Measurements from ENCODE around the gene ECHDC1.

Gene ECHDC1

GRCh38 chr6:127301199-127301700 lies 42.2 kb downstream of the ECHDC1 start:
- Histone ChIP-seq H3K27me3 (replicated peaks in 2 of 5; ENCODE audit: control insufficient read depth in 4 of 5, insufficient read depth in 5 of 5, low read length in 4 of 5) (no peaks in the 10 kb centered on the region), H3K9me3 (ENCODE audit: control extremely low read depth in 1 of 5, control insufficient read depth in 4 of 5, insufficient read depth in 2 of 5, low read depth in 1 of 5, low read length in 4 of 5) (peaks cover 0 to 2% (median 0%) of the 10 kb centered on the region in 5 experiments), H3K27ac (ENCODE audit: insufficient read depth in 1 of 2, low read depth in 1 of 2, low read length in 2 of 2, poor library complexity in 1 of 2, severe bottlenecking in 2 of 2) (no peak overlapping the region), H3K4me3 (ENCODE audit: control insufficient read depth in 1 of 7, extremely low read depth in 1 of 7, insufficient read depth in 4 of 7, low read depth in 2 of 7, low read length in 6 of 7) (no peak overlapping the region), H3K4me1 (ENCODE audit: control extremely low read depth in 1 of 4, control insufficient read depth in 4 of 4, insufficient read depth in 4 of 4, low read length in 3 of 4) (no peaks in the 10 kb centered on the region), H3K36me3 (ENCODE audit: control insufficient read depth in 4 of 4, insufficient read depth in 4 of 4, low read length in 3 of 4) (peaks cover 2 to 14% (median 5%) of the 10 kb centered on the region in 4 experiments)
- POLR2A ChIA-PET = no interaction called here
- WGBS (ENCODE audit: insufficient coverage) = 34% methylated on average over 2 of the region's 6 CpGs
- CTCF ChIA-PET = interaction anchor here (1.0 to 2.3 kb wide), 8 partner anchors 9 to 238 kb away, joined by 3 to 9 read pairs (median 4); no protein-coding TSS in a partner anchor
- DNase-seq = peak in 1 of 3 donors; percentile 2

DNA sequence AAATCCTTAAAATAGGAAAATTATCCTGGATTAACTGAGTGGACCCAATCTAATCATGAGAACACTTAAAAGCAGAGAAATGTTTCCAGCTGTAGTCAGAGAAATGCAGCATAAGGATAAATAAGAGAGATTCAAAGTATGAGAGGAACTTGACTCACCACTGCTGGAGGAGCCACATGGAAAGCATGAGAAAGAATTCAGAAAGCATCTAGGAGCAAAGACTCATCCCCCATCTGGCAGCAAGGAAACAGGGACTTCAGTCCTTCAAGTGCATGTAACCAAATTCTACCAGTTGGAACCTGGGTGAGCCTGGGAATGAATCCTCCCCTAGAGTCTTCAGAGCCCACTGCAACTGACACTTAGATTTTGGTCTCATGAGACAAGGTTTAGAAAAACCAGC lies 43.0 kb downstream of the ECHDC1 start:
- no peak overlapping the region for H3K27ac ChIP-seq (ENCODE audit: insufficient read depth in 1 of 2, low read depth in 1 of 2, low read length in 2 of 2, poor library complexity in 1 of 2, severe bottlenecking in 2 of 2)

DNA sequence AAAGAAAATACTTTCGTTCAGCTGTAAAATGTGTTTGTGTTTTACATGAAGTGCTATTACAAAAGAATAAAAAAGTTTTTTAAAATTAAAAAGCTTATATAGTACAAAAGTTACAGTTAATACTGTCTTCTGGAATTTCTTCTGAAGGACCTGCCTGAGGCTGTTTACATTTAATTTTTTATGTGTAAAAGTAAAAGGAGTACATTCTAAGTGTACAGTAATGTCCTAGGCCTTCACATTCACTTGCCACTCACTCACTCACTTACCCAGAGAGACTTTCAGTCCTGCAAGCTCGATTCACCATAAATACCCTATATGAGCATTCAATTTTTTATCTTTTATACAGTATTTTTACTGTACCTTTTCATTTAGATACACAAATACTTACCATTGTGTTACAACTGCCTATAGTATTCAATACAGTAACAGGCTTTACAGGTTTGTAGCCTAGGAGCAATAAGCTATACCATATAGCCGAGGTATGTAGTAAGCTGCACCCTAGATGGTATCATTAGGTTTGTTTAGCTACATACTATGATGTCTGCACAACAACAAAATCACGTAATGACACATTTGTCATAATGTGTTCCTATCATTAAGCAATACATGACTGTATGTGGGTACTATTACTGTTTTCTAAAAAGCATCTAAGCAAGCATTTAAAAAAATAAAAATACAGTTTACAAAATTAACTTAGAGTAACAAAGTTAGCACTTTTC lies 43.7 kb downstream of the ECHDC1 start:
- Histone ChIP-seq H3K4me1 (ENCODE audit: control extremely low read depth in 1 of 4, control insufficient read depth in 4 of 4, insufficient read depth in 4 of 4, low read length in 3 of 4) (no peaks in the 10 kb centered on the region), H3K4me3 (ENCODE audit: control insufficient read depth in 1 of 7, extremely low read depth in 1 of 7, insufficient read depth in 4 of 7, low read depth in 2 of 7, low read length in 6 of 7) (no peak overlapping the region), H3K27me3 (replicated peaks in 2 of 5; ENCODE audit: control insufficient read depth in 4 of 5, insufficient read depth in 5 of 5, low read length in 4 of 5) (no peaks in the 10 kb centered on the region), H3K9me3 (ENCODE audit: control extremely low read depth in 1 of 5, control insufficient read depth in 4 of 5, insufficient read depth in 2 of 5, low read depth in 1 of 5, low read length in 4 of 5) (no peaks in the 10 kb centered on the region), H3K27ac (ENCODE audit: insufficient read depth in 1 of 2, low read depth in 1 of 2, low read length in 2 of 2, poor library complexity in 1 of 2, severe bottlenecking in 2 of 2) (no peak overlapping the region), H3K36me3 (ENCODE audit: control insufficient read depth in 4 of 4, insufficient read depth in 4 of 4, low read length in 3 of 4) (peaks cover 0 to 19% (median 3%) of the 10 kb centered on the region in 4 experiments)
- CTCF ChIA-PET = interaction anchor here (1.3 kb wide), 1 partner anchor 24 kb away, joined by 3 read pairs; no protein-coding TSS in a partner anchor
- POLR2A ChIA-PET = no interaction called here
- DNase-seq = no peak
- WGBS (ENCODE audit: insufficient coverage) = no CpG with 5 or more reads among the region's 4 CpGs

More for the DNA sequence above, 43.0 kb downstream of the ECHDC1 start:
- peaks cover 0 to 19% (median 3%) of the 10 kb centered on the region in 4 experiments for H3K36me3 ChIP-seq (ENCODE audit: control insufficient read depth in 4 of 4, insufficient read depth in 4 of 4, low read length in 3 of 4)
- ChIA-PET CTCF (interaction anchor here (1.0 to 2.3 kb wide), 4 partner anchors 11 to 238 kb away, joined by 3 to 9 read pairs (median 4); no protein-coding TSS in a partner anchor), POLR2A (no interaction called here)
- no peak for DNase-seq
- H3K4me3 ChIP-seq (ENCODE audit: control insufficient read depth in 1 of 7, extremely low read depth in 1 of 7, insufficient read depth in 4 of 7, low read depth in 2 of 7, low read length in 6 of 7) = no peak overlapping the region
- no peaks in the 10 kb centered on the region for H3K9me3 ChIP-seq (ENCODE audit: control extremely low read depth in 1 of 5, control insufficient read depth in 4 of 5, insufficient read depth in 2 of 5, low read depth in 1 of 5, low read length in 4 of 5)
- no peaks in the 10 kb centered on the region for H3K4me1 ChIP-seq (ENCODE audit: control extremely low read depth in 1 of 4, control insufficient read depth in 4 of 4, insufficient read depth in 4 of 4, low read length in 3 of 4)
- no peaks in the 10 kb centered on the region for H3K27me3 ChIP-seq (replicated peaks in 2 of 5; ENCODE audit: control insufficient read depth in 4 of 5, insufficient read depth in 5 of 5, low read length in 4 of 5)

DNA sequence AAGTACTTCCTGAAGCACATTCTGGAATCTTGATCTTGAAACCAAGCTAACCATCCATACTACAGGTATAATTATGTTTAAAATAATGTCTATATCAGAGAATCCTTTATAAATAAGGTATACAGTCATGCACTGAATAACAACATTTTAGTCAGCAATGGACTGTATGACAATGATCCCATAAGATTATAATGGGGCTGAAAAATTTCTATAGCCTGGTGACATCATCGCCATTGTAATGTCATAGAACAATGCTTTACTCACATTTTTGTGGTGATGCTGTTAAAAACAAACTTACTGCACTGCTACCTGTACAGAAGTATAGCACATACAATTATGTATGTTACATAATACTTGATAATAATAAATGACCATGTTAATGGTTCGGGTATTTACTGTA lies 44.9 kb downstream of the ECHDC1 start:
- H3K27me3 ChIP-seq (replicated peaks in 2 of 5; ENCODE audit: control insufficient read depth in 4 of 5, insufficient read depth in 5 of 5, low read length in 4 of 5) = no peaks in the 10 kb centered on the region
- H3K27ac ChIP-seq (ENCODE audit: insufficient read depth in 1 of 2, low read depth in 1 of 2, low read length in 2 of 2, poor library complexity in 1 of 2, severe bottlenecking in 2 of 2) = no peak overlapping the region
- no CpG with 5 or more reads among the region's 2 CpGs for WGBS (ENCODE audit: insufficient coverage)
- DNase-seq = no peak
- no peak overlapping the region for H3K4me3 ChIP-seq (ENCODE audit: control insufficient read depth in 1 of 7, extremely low read depth in 1 of 7, insufficient read depth in 4 of 7, low read depth in 2 of 7, low read length in 6 of 7)
- H3K36me3 ChIP-seq (ENCODE audit: control insufficient read depth in 4 of 4, insufficient read depth in 4 of 4, low read length in 3 of 4) = peaks cover 0 to 12% (median 4%) of the 10 kb centered on the region in 4 experiments
- H3K4me1 ChIP-seq (ENCODE audit: control extremely low read depth in 1 of 4, control insufficient read depth in 4 of 4, insufficient read depth in 4 of 4, low read length in 3 of 4) = no peaks in the 10 kb centered on the region
- POLR2A ChIA-PET = interaction anchor here (0.8 kb wide), 1 partner anchor 32 kb away, joined by 3 read pairs; the partner anchor contains the start of gene RNF146
- no peaks in the 10 kb centered on the region for H3K9me3 ChIP-seq (ENCODE audit: control extremely low read depth in 1 of 5, control insufficient read depth in 4 of 5, insufficient read depth in 2 of 5, low read depth in 1 of 5, low read length in 4 of 5)
- CTCF ChIA-PET = no interaction called here

GRCh38 chr6:127297502-127298070 lies 45.8 kb downstream of the ECHDC1 start:
- H3K27ac ChIP-seq (ENCODE audit: insufficient read depth in 1 of 2, low read depth in 1 of 2, low read length in 2 of 2, poor library complexity in 1 of 2, severe bottlenecking in 2 of 2) = no peak overlapping the region
- peaks cover 0 to 12% (median 4%) of the 10 kb centered on the region in 4 experiments for H3K36me3 ChIP-seq (ENCODE audit: control insufficient read depth in 4 of 4, insufficient read depth in 4 of 4, low read length in 3 of 4)
- no peaks in the 10 kb centered on the region for H3K9me3 ChIP-seq (ENCODE audit: control extremely low read depth in 1 of 5, control insufficient read depth in 4 of 5, insufficient read depth in 2 of 5, low read depth in 1 of 5, low read length in 4 of 5)
- POLR2A ChIA-PET = interaction anchor here (0.6 to 0.8 kb wide), 2 partner anchors 31 to 497 kb away, joined by 3 read pairs; partner anchors contain the start of gene RNF146
- CTCF ChIA-PET = interaction anchor here (1.0 to 1.2 kb wide), 2 partner anchors 9 to 35 kb away, joined by 3 to 5 read pairs; no protein-coding TSS in a partner anchor
- no peaks in the 10 kb centered on the region for H3K27me3 ChIP-seq (replicated peaks in 2 of 5; ENCODE audit: control insufficient read depth in 4 of 5, insufficient read depth in 5 of 5, low read length in 4 of 5)
- WGBS (ENCODE audit: insufficient coverage) = no CpG with 5 or more reads among the region's 4 CpGs
- H3K4me1 ChIP-seq (ENCODE audit: control extremely low read depth in 1 of 4, control insufficient read depth in 4 of 4, insufficient read depth in 4 of 4, low read length in 3 of 4) = no peaks in the 10 kb centered on the region
- no peak for DNase-seq
- H3K4me3 ChIP-seq (ENCODE audit: control insufficient read depth in 1 of 7, extremely low read depth in 1 of 7, insufficient read depth in 4 of 7, low read depth in 2 of 7, low read length in 6 of 7) = no peak overlapping the region

DNA sequence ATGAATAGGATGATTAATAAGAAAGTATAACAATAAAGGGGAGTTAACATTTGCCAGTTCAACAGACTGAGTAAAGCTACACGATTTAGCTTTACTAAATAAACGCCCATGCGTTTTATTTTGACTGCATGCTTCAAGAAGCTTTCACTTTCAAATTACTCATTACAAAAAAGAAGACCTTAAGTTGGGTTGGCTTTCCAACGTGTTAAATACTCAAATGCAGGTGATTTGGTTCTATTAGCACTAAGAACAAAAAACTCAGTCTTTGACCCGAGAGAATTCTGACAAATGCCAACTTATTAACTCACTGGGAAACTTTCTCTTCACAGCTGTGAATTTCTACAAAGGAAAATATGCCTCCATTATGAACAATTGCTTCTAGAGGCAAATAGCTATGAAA lies 51.9 kb downstream of the ECHDC1 start:
- no peak overlapping the region for H3K4me3 ChIP-seq (ENCODE audit: control insufficient read depth in 1 of 7, extremely low read depth in 1 of 7, insufficient read depth in 4 of 7, low read depth in 2 of 7, low read length in 6 of 7)
- DNase-seq = no peak
- H3K36me3 ChIP-seq (ENCODE audit: control insufficient read depth in 4 of 4, insufficient read depth in 4 of 4, low read length in 3 of 4) = peaks cover 16 to 34% (median 21%) of the 10 kb centered on the region in 4 experiments
- ChIA-PET POLR2A (no interaction called here), CTCF (interaction anchor here (0.8 to 1.0 kb wide), 2 partner anchors 10 to 13 kb away, joined by 3 read pairs; no protein-coding TSS in a partner anchor)
- H3K4me1 ChIP-seq (ENCODE audit: control extremely low read depth in 1 of 4, control insufficient read depth in 4 of 4, insufficient read depth in 4 of 4, low read length in 3 of 4) = no peaks in the 10 kb centered on the region
- H3K9me3 ChIP-seq (ENCODE audit: control extremely low read depth in 1 of 5, control insufficient read depth in 4 of 5, insufficient read depth in 2 of 5, low read depth in 1 of 5, low read length in 4 of 5) = no peaks in the 10 kb centered on the region
- H3K27me3 ChIP-seq (replicated peaks in 2 of 5; ENCODE audit: control insufficient read depth in 4 of 5, insufficient read depth in 5 of 5, low read length in 4 of 5) = no peaks in the 10 kb centered on the region
- WGBS (ENCODE audit: insufficient coverage) = 100% methylated on average over 3 of the region's 5 CpGs
- H3K27ac ChIP-seq (ENCODE audit: insufficient read depth in 1 of 2, low read depth in 1 of 2, low read length in 2 of 2, poor library complexity in 1 of 2, severe bottlenecking in 2 of 2) = no peak overlapping the region

Data from common myeloid progenitor, CD34-positive (primary cell).